GM12878 (cell line): ENCODE data around the gene PSTPIP2. TPM values are rescaled to one million over a fixed set of nuclear protein-coding genes. Genes with fewer than 3 reads are reported as not detected.

Experiments used
- ATAC-seq: fragments of 200-7000 bp; cut with Tn5 transposase; 3 replicates; pipeline ENCODE4 v1.9.1; 2020; ENCODE audit warnings: mild to moderate bottlenecking, moderate library complexity
- BruUV-seq: library from RNA; stranded (reverse); fragments of 400-500 nt; replicated peaks from 2 replicates; lab custom pipeline; 2021; lab: Mats Ljungman, UMichigan
- CTCF ChIA-PET: fragments of 300-600 bp; sonication (Branson Sonifier 250); formaldehyde crosslinking; extraction: SDS; loops from one replicate; lab custom pipeline; 2021; ENCODE audit warnings: inconsistent platforms; lab: Yijun Ruan, JAX
- POLR2A ChIA-PET: fragments of 350-600 bp; formaldehyde crosslinking; extraction: SDS; loops from one replicate; lab custom pipeline; 2021; ENCODE audit warnings: inconsistent platforms; lab: Charles Lee
- RAD21 ChIA-PET: fragments of 300-600 bp; sonication (Branson Sonifier 250); formaldehyde crosslinking; loops from one replicate; lab custom pipeline; 2023; ENCODE audit warnings: antibody characterized with exemption; ENCODE audit not compliant: unreplicated experiment; lab: Charles Lee
- SMC1A ChIA-PET: fragments of 300-600 bp; sonication (Branson Sonifier 250); formaldehyde crosslinking; loops from one replicate; lab custom pipeline; 2023; ENCODE audit not compliant: unreplicated experiment, uncharacterized antibody; lab: Charles Lee
- DNase-seq: peaks from one replicate; pipeline ENCODE4 v3.0.0-alpha.2; 2011; ENCODE audit warnings: low read depth, low spot score
- FAIRE-seq: peaks from 3 replicates; lab custom pipeline; 2011; peaks lifted over from hg19 to GRCh38; lab: Jason Lieb, UNC
- H2AFZ ChIP-seq: 2 replicates; pipeline ENCODE4 v1.6.0; 2011; ENCODE audit warnings: low read depth, low read length, control low read depth; ENCODE audit not compliant: control insufficient read depth
- H3K27ac ChIP-seq: 2 replicates; pipeline ENCODE4 v1.5.1; 2011; ENCODE audit warnings: control low read depth; ENCODE audit not compliant: control insufficient read depth, insufficient read depth
- H3K27me3 ChIP-seq, 2 experiments: replicated peaks in 1 of 2; 2 replicates each; pipeline versions ENCODE4 v1.6.0 to v1.6.1; 2011; ENCODE audit warnings: low read length in 1 of 2; ENCODE audit not compliant: control insufficient read depth in 2 of 2, insufficient read depth in 2 of 2
- H3K36me3 ChIP-seq, 2 experiments: 2 replicates each; pipeline ENCODE4 v1.5.1; 2011; ENCODE audit warnings: low read length in 1 of 2; ENCODE audit not compliant: control insufficient read depth in 2 of 2, insufficient read depth in 2 of 2
- H3K4me1 ChIP-seq: 2 replicates; pipeline ENCODE4 v1.6.1; 2011; ENCODE audit warnings: mild to moderate bottlenecking, low read length, moderate library complexity, mixed read lengths; ENCODE audit not compliant: control insufficient read depth, insufficient read depth
- H3K4me2 ChIP-seq: 2 replicates; pipeline ENCODE4 v1.6.0; 2011; ENCODE audit warnings: control low read depth; ENCODE audit not compliant: control insufficient read depth, insufficient read depth
- H3K4me3 ChIP-seq: fragments of 200-600 bp; sonication (generic); 2 replicates; pipeline ENCODE4 v1.5.1; 2016
- H3K79me2 ChIP-seq: 2 replicates; pipeline ENCODE4 v1.6.0; 2011; ENCODE audit warnings: low read length; ENCODE audit not compliant: control insufficient read depth, insufficient read depth
- H3K9ac ChIP-seq: 2 replicates; pipeline ENCODE4 v1.8.0; 2011; ENCODE audit warnings: low read length, control low read depth, mixed read lengths; ENCODE audit not compliant: control insufficient read depth, insufficient read depth
- H3K9me3 ChIP-seq: replicated peaks from 3 replicates; pipeline ENCODE4 v1.5.1; 2011; ENCODE audit warnings: mild to moderate bottlenecking, low read length; ENCODE audit not compliant: control insufficient read depth, insufficient read depth
- H4K20me1 ChIP-seq: 2 replicates; pipeline ENCODE4 v1.6.0; 2011; ENCODE audit not compliant: control insufficient read depth, insufficient read depth
- CHD1 ChIP-seq: IDR thresholded peaks from 2 replicates; pipeline ENCODE4 v1.6.1; 2012; ENCODE audit warnings: low read depth, low read length, improper control_type of control experiment
- CHD2 ChIP-seq: IDR thresholded peaks from 2 replicates; pipeline ENCODE4 v1.6.1; 2011; ENCODE audit warnings: low read depth, low read length, improper control_type of control experiment, borderline replicate concordance
- CREM ChIP-seq: IDR thresholded peaks from 2 replicates; pipeline ENCODE4 v1.6.1; 2014; ENCODE audit warnings: antibody characterized with exemption, low read depth
- EED ChIP-seq: sonication (generic); IDR thresholded peaks from 2 replicates; pipeline ENCODE4 v1.6.1; 2016; ENCODE audit warnings: antibody characterized with exemption, low read depth
- GATAD2B ChIP-seq: fragments of 450-650 bp; conservative IDR thresholded peaks from 2 replicates; pipeline ENCODE4 v1.6.1; 2017; ENCODE audit warnings: low read depth, mild to moderate bottlenecking, moderate library complexity
- IKZF2 ChIP-seq, 2 experiments: fragments of 450-650 bp; IDR thresholded peaks; 2 replicates each; pipeline ENCODE4 v1.6.1; 2017; ENCODE audit warnings: mild to moderate bottlenecking in 2 of 2, moderate library complexity in 2 of 2
- IRF4 ChIP-seq: IDR thresholded peaks from 2 replicates; pipeline ENCODE4 v1.6.1; 2011; ENCODE audit warnings: low read depth, low read length
- MYB ChIP-seq: fragments of 150-350 bp; IDR thresholded peaks from 2 replicates; pipeline ENCODE4 v1.6.1; 2014; ENCODE audit warnings: mild to moderate bottlenecking, low read depth, low read length, borderline replicate concordance
- NR2C2 ChIP-seq: IDR thresholded peaks from 2 replicates; pipeline ENCODE4 v1.6.1; 2011; ENCODE audit warnings: borderline replicate concordance, low read depth; ENCODE audit not compliant: control insufficient read depth, insufficient read length
- POLR2A ChIP-seq: IDR thresholded peaks from 2 replicates; pipeline ENCODE4 v1.6.1; 2011; ENCODE audit warnings: low read depth, mild to moderate bottlenecking, low read length
- POU2F2 ChIP-seq: IDR thresholded peaks from 3 replicates; pipeline ENCODE4 v1.6.1; 2011; ENCODE audit warnings: low read depth, mild to moderate bottlenecking, low read length, borderline replicate concordance
- RUNX3 ChIP-seq: IDR thresholded peaks from 2 replicates; pipeline ENCODE4 v1.6.1; 2012; ENCODE audit warnings: low read length, inconsistent platforms
- SUZ12 ChIP-seq: fragments of 200-600 bp; sonication (generic); IDR thresholded peaks from one replicate; pipeline ENCODE4 v1.6.1; 2018; ENCODE audit warnings: antibody characterized with exemption, mild to moderate bottlenecking; ENCODE audit not compliant: unreplicated experiment
- TAF1 ChIP-seq: IDR thresholded peaks from 2 replicates; pipeline ENCODE4 v1.6.1; 2011; ENCODE audit warnings: mild to moderate bottlenecking, low read depth, low read length, borderline replicate concordance
- WGBS: methylation state at CpG from one replicate; pipeline ENCODE4 v1.1.6; 2016; ENCODE audit warnings: low lambda C conversion rate; ENCODE audit not compliant: insufficient replicate concordance, insufficient coverage; ENCODE audit errors: missing lambda C conversion rate; 5-methylcytosine and 5-hydroxymethylcytosine counted together
- in situ Hi-C: fragments of 300-500 bp; cut with MboI; formaldehyde crosslinking; loops from 9 replicates; pipeline ENCODE4 v1.14.3; 2018; ENCODE audit warnings: mixed read lengths
- intact Hi-C: fragments of 100-400 bp; cut with micrococcal nuclease; formaldehyde crosslinking; loops from one replicate; pipeline ENCODE4 v1.14.2; 2022; ENCODE audit not compliant: unreplicated experiment
- polyA plus RNA-seq, 11 experiments: library from polyadenylated mRNA; depleted of rRNA in 4 of 11; unstranded in 6 of 11; stranded (reverse) in 5 of 11; fragments of >200 nt; fragmentation: Nextera tagmentation in 4 of 11; fragmentation: Illumina TruSeq in 1 of 11; extraction: Ambion mirVana in 4 of 11; extraction: Trizol in 1 of 11; gene quantifications; 1 replicate in 1 of 11; 2 replicates in 10 of 11; pipeline versions ENCODE4 v1.2.1 to v1.2.3, GENCODE V29; 2011 to 2016; ENCODE audit warnings: inconsistent platforms in 2 of 11, missing spikeins in 2 of 11, low read depth in 1 of 11
- total RNA-seq, 4 experiments: library from RNA; depleted of rRNA in 3 of 4; stranded (reverse); fragments of >200 nt in 3 of 4; fragmentation: Illumina TruSeq in 1 of 4; extraction: Trizol in 1 of 4; gene quantifications; 2 replicates each; pipeline versions ENCODE4 v1.2.1 to v1.2.3, GENCODE V29; 2013 to 2021
- TF ChIP-seq, protein P1 (sequence below): fragments of 450-650 bp; IDR thresholded peaks from 2 replicates; pipeline ENCODE4 v1.6.1; 2017; ENCODE audit warnings: low read depth, mild to moderate bottlenecking, moderate library complexity
- TF ChIP-seq, protein P2 (sequence below): fragments of 450-650 bp; IDR thresholded peaks from 2 replicates; pipeline ENCODE4 v1.6.1; 2016; ENCODE audit warnings: mild to moderate bottlenecking

Gene PSTPIP2
- total and polyA plus RNA-seq, 10 of the 15 experiments (the other 5 are each of a cell fraction or from before 2014, with no cell fraction given): 0.69 to 38.4 (median 24.7) TPM

DNA sequence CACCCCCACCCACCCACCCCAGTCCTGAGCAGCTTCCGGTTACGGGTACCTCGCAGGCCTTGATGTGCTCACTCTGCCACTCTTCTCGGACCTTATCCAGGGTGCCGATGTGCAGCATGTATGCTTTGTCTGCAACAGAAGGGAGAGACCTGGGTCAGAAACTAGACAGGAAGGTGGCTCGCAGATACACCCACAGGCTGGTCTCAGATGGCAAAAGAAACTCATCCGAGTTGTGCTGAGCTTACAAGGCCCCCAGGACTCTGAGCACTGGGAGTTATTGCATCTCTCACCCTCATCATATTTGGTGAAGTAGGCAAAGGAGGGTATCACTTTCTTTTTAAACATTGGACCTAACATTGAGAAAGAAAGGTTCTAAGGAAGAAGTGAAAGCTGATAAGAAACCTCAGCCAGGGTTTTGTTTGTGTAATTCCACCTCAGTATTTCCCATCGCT is 74.3 kb downstream of the PSTPIP2 start:
- peak; percentile 57 for ATAC-seq

DNA sequence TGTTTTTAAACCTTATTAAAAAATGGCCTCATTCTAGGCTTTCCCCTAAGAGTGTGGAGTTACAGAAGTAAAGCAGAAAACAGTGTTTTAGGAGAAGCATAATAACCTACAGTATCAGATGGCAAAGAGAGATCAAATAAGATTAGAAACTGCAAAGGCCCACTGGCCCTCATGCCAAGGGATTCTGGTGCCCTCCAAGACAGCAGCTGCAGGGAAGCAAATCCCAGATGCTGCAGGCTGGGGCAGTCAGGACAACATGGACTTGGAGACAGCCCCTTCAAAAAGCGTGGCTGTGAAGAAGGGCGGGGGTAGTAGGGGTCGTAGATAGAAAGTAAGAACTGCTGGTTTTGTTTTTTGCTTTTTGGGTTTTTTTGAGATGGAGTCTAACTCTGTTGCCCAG is 76.6 kb downstream of the PSTPIP2 start:
- ChIA-PET RAD21 (no interaction called here), SMC1A (no interaction called here), CTCF (interaction anchor here (1.1 kb wide), 1 partner anchor 78 kb away, joined by 5 read pairs; no protein-coding TSS in a partner anchor), POLR2A (interaction anchor here (0.7 kb wide), 1 partner anchor 66 kb away, joined by 3 read pairs; no protein-coding TSS in a partner anchor)
- no TSS peak for BruUV-seq
- no peak overlapping the region for H2AFZ ChIP-seq
- no peak for DNase-seq
- intact Hi-C loops: no loop called here
- no peaks in the 10 kb centered on the region for H3K27me3 ChIP-seq
- no peaks in the 10 kb centered on the region for H3K9me3 ChIP-seq
- H3K9ac ChIP-seq: no peak overlapping the region
- no peak overlapping the region for H3K4me3 ChIP-seq
- no peak overlapping the region for H3K27ac ChIP-seq
- H4K20me1 ChIP-seq: no peaks in the 10 kb centered on the region
- ATAC-seq: no peak
- H3K4me2 ChIP-seq: no peak overlapping the region
- no peaks in the 10 kb centered on the region for H3K36me3 ChIP-seq
- 75% methylated on average over 3 of the region's 3 CpGs for WGBS
- H3K4me1 ChIP-seq: peaks cover 2% of the 10 kb centered on the region; the same call in 1 of the 2 replicates
- no peaks in the 10 kb centered on the region for H3K79me2 ChIP-seq
- FAIRE-seq: no peak
- in situ Hi-C loops: no loop called here
- no peak for TF ChIP-seq NR2C2
- TF ChIP-seq SUZ12: no peak
- no peak for TF ChIP-seq MYB
- TF ChIP-seq, protein P1, sequence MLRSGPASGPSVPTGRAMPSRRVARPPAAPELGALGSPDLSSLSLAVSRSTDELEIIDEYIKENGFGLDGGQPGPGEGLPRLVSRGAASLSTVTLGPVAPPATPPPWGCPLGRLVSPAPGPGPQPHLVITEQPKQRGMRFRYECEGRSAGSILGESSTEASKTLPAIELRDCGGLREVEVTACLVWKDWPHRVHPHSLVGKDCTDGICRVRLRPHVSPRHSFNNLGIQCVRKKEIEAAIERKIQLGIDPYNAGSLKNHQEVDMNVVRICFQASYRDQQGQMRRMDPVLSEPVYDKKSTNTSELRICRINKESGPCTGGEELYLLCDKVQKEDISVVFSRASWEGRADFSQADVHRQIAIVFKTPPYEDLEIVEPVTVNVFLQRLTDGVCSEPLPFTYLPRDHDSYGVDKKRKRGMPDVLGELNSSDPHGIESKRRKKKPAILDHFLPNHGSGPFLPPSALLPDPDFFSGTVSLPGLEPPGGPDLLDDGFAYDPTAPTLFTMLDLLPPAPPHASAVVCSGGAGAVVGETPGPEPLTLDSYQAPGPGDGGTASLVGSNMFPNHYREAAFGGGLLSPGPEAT: no peak
- TF ChIP-seq, protein P2, sequence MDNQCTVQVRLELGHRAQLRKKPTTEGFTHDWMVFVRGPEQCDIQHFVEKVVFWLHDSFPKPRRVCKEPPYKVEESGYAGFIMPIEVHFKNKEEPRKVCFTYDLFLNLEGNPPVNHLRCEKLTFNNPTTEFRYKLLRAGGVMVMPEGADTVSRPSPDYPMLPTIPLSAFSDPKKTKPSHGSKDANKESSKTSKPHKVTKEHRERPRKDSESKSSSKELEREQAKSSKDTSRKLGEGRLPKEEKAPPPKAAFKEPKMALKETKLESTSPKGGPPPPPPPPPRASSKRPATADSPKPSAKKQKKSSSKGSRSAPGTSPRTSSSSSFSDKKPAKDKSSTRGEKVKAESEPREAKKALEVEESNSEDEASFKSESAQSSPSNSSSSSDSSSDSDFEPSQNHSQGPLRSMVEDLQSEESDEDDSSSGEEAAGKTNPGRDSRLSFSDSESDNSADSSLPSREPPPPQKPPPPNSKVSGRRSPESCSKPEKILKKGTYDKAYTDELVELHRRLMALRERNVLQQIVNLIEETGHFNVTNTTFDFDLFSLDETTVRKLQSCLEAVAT: no peak
- TF ChIP-seq EED: no peak
- TF ChIP-seq CREM: no peak
- TF ChIP-seq TAF1: no peak
- TF ChIP-seq CHD1: no peak

More for the DNA sequence above, 74.3 kb downstream of the PSTPIP2 start:
- SMC1A ChIA-PET: interaction anchor here (0.8 kb wide), 1 partner anchor 10 kb away, joined by 4 read pairs; no protein-coding TSS in a partner anchor
- RAD21 ChIA-PET: no interaction called here
- BruUV-seq: no TSS peak
- CTCF ChIA-PET: interaction anchor here (1.5 kb wide), 1 partner anchor 76 kb away, joined by 4 read pairs; no protein-coding TSS in a partner anchor
- Histone ChIP-seq H3K4me2 (peak overlapping the region; percentile 28; the same call in 1 of the 2 replicates), H3K27ac (0 out of 2 replicates have a peak overlapping the region, but pooled peaks have one; percentile 1), H2AFZ (peak overlapping the region; percentile 49; the same call in 1 of the 2 replicates), H3K27me3 (no peaks in the 10 kb centered on the region), H3K4me1 (peaks cover 2% of the 10 kb centered on the region; the same call in 1 of the 2 replicates), H3K36me3 (no peaks in the 10 kb centered on the region; a peak in 1 of 4 replicates), H3K9ac (no peak overlapping the region), H3K9me3 (no peaks in the 10 kb centered on the region; the same call in 2 of the 3 replicates), H3K4me3 (no peak overlapping the region), H4K20me1 (no peaks in the 10 kb centered on the region), H3K79me2 (no peaks in the 10 kb centered on the region)
- FAIRE-seq (no peak), DNase-seq (no peak)
- POLR2A ChIA-PET: interaction anchor here (0.6 kb wide), 1 partner anchor 73 kb away, joined by 4 read pairs; no protein-coding TSS in a partner anchor
- in situ Hi-C loops: no loop called here
- WGBS: 20% methylated on average over 7 of the region's 8 CpGs
- intact Hi-C loops: no loop called here
- TF ChIP-seq IRF4 (0 out of 2 replicates have a peak, but pooled peaks have one; percentile 20), IKZF2 (IDR thresholded peaks at IDR 0.05) (no peak), GATAD2B (no peak), CHD2 (no peak), POU2F2 (no peak), RUNX3 (peak; percentile 24; the same call in 1 of the 2 replicates), POLR2A (0 out of 2 replicates have a peak, but pooled peaks have one; percentile 19)
